Thyroid gland (tissue), 4 donors: ENCODE data around the gene HCFC1.

Experiments used
- CTCF ChIP-seq, 6 experiments: fragments of 200-600 bp in 3 of 6; fragments of 450-650 bp in 3 of 6; sonication (generic) in 3 of 6; IDR thresholded peaks; one replicate each; pipeline ENCODE4 v1.5.1; 2016 to 2019; ENCODE audit warnings: antibody characterized with exemption in 6 of 6, mild to moderate bottlenecking in 2 of 6, inconsistent platforms in 1 of 6, moderate library complexity in 1 of 6
- POLR2A ChIP-seq, 2 donors: fragments of 450-650 bp; IDR thresholded peaks; one replicate each; pipeline ENCODE4 v1.6.1; 2017; ENCODE audit warnings: antibody characterized with exemption in 2 of 2, mild to moderate bottlenecking in 2 of 2, moderate library complexity in 1 of 2

DNA sequence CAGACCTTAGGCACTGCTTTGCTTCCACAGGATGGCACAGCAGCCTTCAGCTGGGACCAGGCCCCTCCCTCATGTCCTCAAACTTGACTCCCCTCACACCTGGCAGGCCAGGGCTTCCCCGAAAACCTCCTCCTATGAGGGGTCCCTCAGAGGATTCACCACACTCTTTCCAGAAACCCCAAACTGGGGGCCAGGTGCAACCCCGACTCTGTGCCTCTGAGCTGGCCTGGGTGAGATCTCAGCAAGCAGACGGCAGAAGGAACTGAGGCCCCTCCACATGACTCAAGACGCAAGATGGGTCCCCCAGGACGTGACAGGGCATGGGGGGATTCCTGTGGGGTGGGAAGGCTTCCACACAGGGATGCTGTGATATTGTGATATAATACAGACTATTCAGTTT is 6.2 kb downstream of the HCFC1 start:
- TF ChIP-seq CTCF (IDR thresholded peaks at IDR 0.05) (no peak), POLR2A (IDR thresholded peaks at IDR 0.05) (no peak)
